ENCODE measurements around the gene ATP2A2. TPM values are rescaled to one million over a fixed set of nuclear protein-coding genes. Genes with fewer than 3 reads are reported as not detected.
"Not testable (repeated sequence)": the region's sequence is repeated elsewhere in the genome, so short reads cannot be mapped to it uniquely, and the experiment has no call there.

The ATP2A2 gene
- total RNA-seq, 2 experiments from 2014 or later, result 144 to 193 TPM

- no peak overlapping the region for H3K27ac Mint-ChIP-seq
- no peaks in the 10 kb centered on the region for H3K9me3 Mint-ChIP-seq (ENCODE audit: low read depth)
- H3K4me3 Mint-ChIP-seq, result no peak overlapping the region
- no peaks in the 10 kb centered on the region for H3K4me1 Mint-ChIP-seq
- DNase-seq, result no peak
- H3K27me3 Mint-ChIP-seq, result no peaks in the 10 kb centered on the region
- no peaks in the 10 kb centered on the region for H3K36me3 Mint-ChIP-seq
- ATAC-seq, result no peak
- CTCF ChIA-PET, result no interaction called here
These were observed 31.3 kb upstream of the ATP2A2 start for GRCh38 chr12:110249716-110250225.

DNA sequence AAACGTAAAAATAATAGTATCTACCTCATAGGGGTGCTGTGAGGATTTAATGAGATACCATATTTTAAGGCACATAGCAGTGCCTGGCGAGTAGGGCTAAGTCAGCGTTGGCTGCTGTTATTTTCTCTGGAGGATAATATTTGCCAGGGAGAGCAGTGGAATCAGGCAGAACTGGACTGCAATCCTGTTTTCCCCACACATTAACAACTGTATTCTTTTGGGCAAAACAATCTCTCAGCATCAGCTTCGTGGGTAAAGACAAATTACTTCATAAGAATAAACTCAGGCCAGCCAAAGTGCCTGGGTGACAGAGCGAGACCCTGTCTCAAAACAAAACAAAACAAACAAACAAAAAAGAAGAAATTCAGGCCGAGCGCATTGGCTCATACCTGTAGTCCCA lies 29.7 kb upstream of the ATP2A2 start:
- Mint-ChIP-seq H3K4me3 (no peak overlapping the region), H3K27me3 (no peaks in the 10 kb centered on the region), H3K9me3 (ENCODE audit: low read depth) (no peaks in the 10 kb centered on the region), H3K27ac (no peak overlapping the region), H3K36me3 (no peaks in the 10 kb centered on the region), H3K4me1 (no peaks in the 10 kb centered on the region)
- no peak for ATAC-seq
- CTCF ChIA-PET, result interaction anchor here (1.3 kb wide), 1 partner anchor 180 kb away, joined by 3 read pairs; no protein-coding TSS in a partner anchor
- no peak for DNase-seq

GRCh38 chr12:110252716-110253115 lies 28.3 kb upstream of the ATP2A2 start:
- no peak overlapping the region for H3K4me3 Mint-ChIP-seq
- H3K4me1 Mint-ChIP-seq, result no peaks in the 10 kb centered on the region
- no peak for DNase-seq
- H3K27me3 Mint-ChIP-seq, result no peaks in the 10 kb centered on the region
- H3K9me3 Mint-ChIP-seq (ENCODE audit: low read depth), result no peaks in the 10 kb centered on the region
- CTCF ChIA-PET, result interaction anchor here (1.3 kb wide), 1 partner anchor 179 kb away, joined by 3 read pairs; no protein-coding TSS in a partner anchor
- no peak overlapping the region for H3K27ac Mint-ChIP-seq
- no peaks in the 10 kb centered on the region for H3K36me3 Mint-ChIP-seq
- no peak for ATAC-seq

GRCh38 chr12:110253176-110253575 lies 27.9 kb upstream of the ATP2A2 start:
- H3K36me3 Mint-ChIP-seq, result no peaks in the 10 kb centered on the region
- H3K4me3 Mint-ChIP-seq, result no peak overlapping the region
- CTCF ChIA-PET, result no interaction called here
- no peaks in the 10 kb centered on the region for H3K27me3 Mint-ChIP-seq
- no peaks in the 10 kb centered on the region for H3K9me3 Mint-ChIP-seq (ENCODE audit: low read depth)
- H3K27ac Mint-ChIP-seq, result no peak overlapping the region
- ATAC-seq (no peak), DNase-seq (no peak)
- no peaks in the 10 kb centered on the region for H3K4me1 Mint-ChIP-seq

DNA sequence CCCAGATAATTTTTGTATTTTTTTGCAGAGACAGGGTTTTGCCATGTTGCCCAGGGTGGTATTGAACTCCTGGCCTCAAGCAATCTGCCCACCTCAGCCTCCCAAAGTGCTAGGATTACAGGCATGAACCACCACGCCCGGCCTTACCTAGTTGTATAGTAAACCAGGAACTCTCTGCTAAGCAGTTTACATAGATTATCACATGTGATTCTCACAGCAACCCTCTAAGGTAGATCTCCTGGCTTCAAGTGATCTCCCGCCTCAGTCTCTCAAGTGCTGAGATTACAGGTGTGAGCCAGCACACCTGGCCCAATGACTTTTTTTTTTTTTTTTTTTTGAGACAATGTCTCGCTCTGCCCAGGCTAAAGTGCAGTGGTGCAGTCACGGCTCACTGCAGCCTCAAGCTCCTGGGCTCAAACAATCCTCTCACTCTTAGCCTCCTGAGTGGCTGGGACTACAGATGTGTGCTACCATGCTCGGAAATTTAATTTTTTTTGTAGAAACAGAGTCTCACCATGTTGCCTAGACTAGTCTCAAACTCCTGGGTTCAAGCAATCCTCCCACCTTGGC lies 26.0 kb upstream of the ATP2A2 start:
- H3K4me3 Mint-ChIP-seq, result no peak overlapping the region
- H3K27ac Mint-ChIP-seq, result no peak overlapping the region
- DNase-seq (no peak), ATAC-seq (no peak)
- H3K27me3 Mint-ChIP-seq, result no peaks in the 10 kb centered on the region
- H3K36me3 Mint-ChIP-seq, result no peaks in the 10 kb centered on the region
- CTCF ChIA-PET, result no interaction called here
- no peaks in the 10 kb centered on the region for H3K9me3 Mint-ChIP-seq (ENCODE audit: low read depth)
- H3K4me1 Mint-ChIP-seq, result no peaks in the 10 kb centered on the region

DNA sequence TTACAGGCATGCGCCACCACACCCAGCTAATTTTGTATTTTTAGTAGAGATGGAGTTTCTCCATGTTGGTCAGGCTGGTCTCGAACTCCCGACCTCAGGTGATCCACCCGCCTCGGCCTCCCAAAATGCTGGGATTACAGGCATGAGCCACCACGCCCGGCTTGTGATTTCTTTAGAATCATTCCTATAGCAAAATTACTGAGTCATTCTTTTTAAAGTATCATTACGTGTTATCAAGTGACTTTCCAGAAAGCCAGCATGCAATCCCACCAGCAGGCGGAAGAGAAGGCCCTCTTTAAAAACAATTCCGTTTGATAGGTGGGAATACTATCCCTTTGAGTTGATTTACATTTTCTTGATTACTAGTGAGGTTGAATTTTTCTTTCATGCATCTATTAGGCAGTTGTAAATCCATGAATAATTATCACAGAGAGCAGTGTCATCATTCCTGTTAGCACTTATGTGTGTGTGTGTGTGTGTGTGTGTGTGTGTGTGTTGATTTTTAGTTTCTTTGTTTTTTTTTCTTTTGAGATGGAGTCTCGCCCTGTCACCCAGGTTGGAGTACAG lies 25.1 kb upstream of the ATP2A2 start:
- H3K4me1 Mint-ChIP-seq; H3K27ac Mint-ChIP-seq; ATAC-seq; H3K4me3 Mint-ChIP-seq; H3K27me3 Mint-ChIP-seq; H3K36me3 Mint-ChIP-seq; H3K9me3 Mint-ChIP-seq (ENCODE audit: low read depth); CTCF ChIA-PET; DNase-seq: not testable (repeated sequence)

DNA sequence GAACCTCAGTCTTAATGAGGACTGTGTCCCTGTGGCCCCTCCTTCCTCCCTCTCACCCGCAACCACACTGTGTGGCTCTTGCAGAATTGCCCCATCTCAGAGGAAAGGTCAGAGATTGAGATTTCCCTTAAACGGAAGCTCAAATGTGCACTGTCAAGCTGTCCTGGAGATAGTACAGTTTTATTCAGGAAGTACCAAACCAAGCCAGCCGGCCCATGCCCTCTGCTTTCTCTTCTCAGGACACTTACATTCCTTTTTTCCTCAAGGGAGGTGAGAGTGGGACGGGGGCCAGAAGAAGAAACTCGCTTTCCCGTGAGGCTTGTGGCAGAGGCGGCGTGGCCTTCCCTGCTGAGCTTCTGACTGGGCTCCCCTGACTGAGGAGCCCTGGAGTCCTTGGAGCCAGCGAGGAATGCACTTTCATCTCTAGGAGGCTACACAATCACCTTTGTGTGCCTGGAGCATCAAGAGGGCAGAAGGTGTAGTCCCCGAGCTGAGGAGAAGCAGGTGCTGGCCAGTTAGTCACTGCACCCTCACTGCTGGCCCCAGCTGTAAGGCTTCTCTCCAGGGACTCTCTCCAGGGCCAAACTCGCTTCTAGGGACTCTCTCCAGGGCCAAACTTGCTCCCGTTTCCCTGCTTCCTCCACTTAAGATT lies 24.1 kb upstream of the ATP2A2 start:
- H3K27me3 Mint-ChIP-seq, result no peaks in the 10 kb centered on the region
- CTCF ChIA-PET, result interaction anchor here (0.5 kb wide), 1 partner anchor 51 kb away, joined by 5 read pairs; no protein-coding TSS in a partner anchor
- no peaks in the 10 kb centered on the region for H3K4me1 Mint-ChIP-seq
- DNase-seq, result no peak
- H3K27ac Mint-ChIP-seq, result no peak overlapping the region
- H3K9me3 Mint-ChIP-seq (ENCODE audit: low read depth), result no peaks in the 10 kb centered on the region
- no peak for ATAC-seq
- no peaks in the 10 kb centered on the region for H3K36me3 Mint-ChIP-seq
- H3K4me3 Mint-ChIP-seq, result no peak overlapping the region

DNA sequence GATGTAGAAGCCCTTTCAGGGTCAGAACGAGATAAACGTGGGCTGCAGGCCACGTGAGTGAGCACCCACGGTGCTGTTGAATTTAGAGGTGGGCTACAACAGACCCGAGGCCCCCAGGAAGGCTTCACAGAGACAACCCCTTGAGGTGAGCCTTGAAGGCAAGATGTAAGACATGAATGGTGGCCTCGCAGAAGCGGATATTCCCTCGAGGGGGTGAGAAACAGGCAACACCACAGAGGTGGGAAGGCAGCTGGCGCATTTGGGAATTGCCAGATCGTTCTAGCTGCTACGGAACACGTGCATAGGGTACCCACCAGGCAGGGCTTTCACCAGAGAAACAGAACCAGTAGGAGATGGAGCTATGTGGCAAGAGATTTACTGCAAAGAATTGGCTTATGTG lies 22.6 kb upstream of the ATP2A2 start:
- Mint-ChIP-seq H3K4me1 (no peaks in the 10 kb centered on the region), H3K36me3 (no peaks in the 10 kb centered on the region)

DNA sequence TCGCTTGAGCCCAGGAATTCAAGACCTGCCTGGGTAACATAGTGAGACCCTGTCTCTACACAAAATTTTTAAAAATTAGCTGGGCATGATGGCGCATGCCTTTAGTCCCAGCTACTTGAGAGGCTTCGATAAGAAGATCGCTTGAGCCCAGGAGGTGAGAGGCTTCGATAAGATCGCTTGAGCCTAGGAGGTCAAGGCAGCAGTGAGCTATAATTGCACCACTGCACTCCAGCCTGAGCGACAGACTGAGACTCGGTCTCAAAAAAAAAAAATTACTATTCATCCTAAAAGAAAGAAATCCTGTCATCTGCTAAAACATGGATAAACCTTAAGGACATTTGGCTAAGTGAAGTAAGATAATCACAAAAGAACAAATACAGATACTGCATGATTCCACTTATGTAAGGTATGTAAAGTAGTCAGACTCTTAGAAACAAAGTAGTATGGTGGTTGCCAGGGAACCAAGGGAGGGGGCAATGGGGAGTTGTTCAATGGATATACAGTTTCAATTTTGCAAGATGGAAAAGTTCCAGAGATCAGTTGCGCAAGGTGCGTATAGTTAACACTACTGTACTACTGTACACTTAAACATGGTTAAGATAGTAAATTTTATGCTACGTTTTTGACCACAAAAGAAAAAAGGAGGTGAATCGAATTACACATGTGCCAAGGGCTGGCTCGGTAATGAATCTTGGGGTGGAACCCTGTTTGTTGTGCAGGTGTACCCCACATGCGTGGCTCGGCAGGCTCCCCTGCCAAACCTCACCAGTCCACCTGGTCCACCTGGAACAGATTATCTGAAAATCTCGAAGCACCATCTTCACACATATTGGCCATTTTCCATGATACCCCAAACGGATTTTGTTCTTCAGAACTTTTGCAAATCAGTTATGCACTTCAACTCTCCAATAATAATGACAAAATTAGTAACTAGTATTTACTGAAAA lies 18.3 kb upstream of the ATP2A2 start:
- Mint-ChIP-seq H3K4me1 (no peaks in the 10 kb centered on the region), H3K36me3 (no peaks in the 10 kb centered on the region), H3K27ac (no peak overlapping the region), H3K9me3 (ENCODE audit: low read depth) (no peaks in the 10 kb centered on the region), H3K4me3 (no peak overlapping the region), H3K27me3 (peaks cover 16% of the 10 kb centered on the region)
- CTCF ChIA-PET, result interaction anchor here (1.0 kb wide), 1 partner anchor 183 kb away, joined by 3 read pairs; no protein-coding TSS in a partner anchor
- ATAC-seq (no peak), DNase-seq (no peak)

More for the DNA sequence above, 22.6 kb upstream of the ATP2A2 start:
- peaks cover 8% of the 10 kb centered on the region for H3K27me3 Mint-ChIP-seq
- H3K9me3 Mint-ChIP-seq (ENCODE audit: low read depth), result no peaks in the 10 kb centered on the region
- no peak overlapping the region for H3K4me3 Mint-ChIP-seq
- CTCF ChIA-PET, result interaction anchor here (0.7 kb wide), 1 partner anchor 1701 kb away, joined by 4 read pairs; no protein-coding TSS in a partner anchor
- DNase-seq (no peak), ATAC-seq (no peak)
- H3K27ac Mint-ChIP-seq, result no peak overlapping the region

- H3K4me1 Mint-ChIP-seq, result no peaks in the 10 kb centered on the region
- H3K4me3 Mint-ChIP-seq, result no peak overlapping the region
- CTCF ChIA-PET, result no interaction called here
- ATAC-seq (no peak), DNase-seq (no peak)
- no peaks in the 10 kb centered on the region for H3K36me3 Mint-ChIP-seq
- no peak overlapping the region for H3K27ac Mint-ChIP-seq
- peaks cover 26% of the 10 kb centered on the region for H3K27me3 Mint-ChIP-seq
- no peaks in the 10 kb centered on the region for H3K9me3 Mint-ChIP-seq (ENCODE audit: low read depth)
These were observed 14.6 kb upstream of the ATP2A2 start for GRCh38 chr12:110266381-110266960.

- CTCF ChIA-PET, result no interaction called here
- no peak overlapping the region for H3K4me3 Mint-ChIP-seq
- H3K4me1 Mint-ChIP-seq, result no peaks in the 10 kb centered on the region
- no peaks in the 10 kb centered on the region for H3K36me3 Mint-ChIP-seq
- peaks cover 28% of the 10 kb centered on the region for H3K27me3 Mint-ChIP-seq
- no peak overlapping the region for H3K27ac Mint-ChIP-seq
- no peak for DNase-seq
- no peak for ATAC-seq
- no peaks in the 10 kb centered on the region for H3K9me3 Mint-ChIP-seq (ENCODE audit: low read depth)
These were observed 13.9 kb upstream of the ATP2A2 start for GRCh38 chr12:110266980-110267620.

GRCh38 chr12:110269622-110270124 lies 11.4 kb upstream of the ATP2A2 start:
- no peak overlapping the region for H3K4me3 Mint-ChIP-seq
- ATAC-seq (no peak), DNase-seq (no peak)
- no peaks in the 10 kb centered on the region for H3K4me1 Mint-ChIP-seq
- CTCF ChIA-PET, result no interaction called here
- no peaks in the 10 kb centered on the region for H3K9me3 Mint-ChIP-seq (ENCODE audit: low read depth)
- peaks cover 23% of the 10 kb centered on the region for H3K27me3 Mint-ChIP-seq
- no peak overlapping the region for H3K27ac Mint-ChIP-seq
- H3K36me3 Mint-ChIP-seq, result no peaks in the 10 kb centered on the region

Measured in activated CD8-positive, alpha-beta memory T cell treated with anti-CD3 and anti-CD28 coated beads, Interleukin-2, amount 10 ng/mL, durations not matched to agents 7 days and 5 days (primary cell).